ENCODE data around the gene KCNMB2.

DNA sequence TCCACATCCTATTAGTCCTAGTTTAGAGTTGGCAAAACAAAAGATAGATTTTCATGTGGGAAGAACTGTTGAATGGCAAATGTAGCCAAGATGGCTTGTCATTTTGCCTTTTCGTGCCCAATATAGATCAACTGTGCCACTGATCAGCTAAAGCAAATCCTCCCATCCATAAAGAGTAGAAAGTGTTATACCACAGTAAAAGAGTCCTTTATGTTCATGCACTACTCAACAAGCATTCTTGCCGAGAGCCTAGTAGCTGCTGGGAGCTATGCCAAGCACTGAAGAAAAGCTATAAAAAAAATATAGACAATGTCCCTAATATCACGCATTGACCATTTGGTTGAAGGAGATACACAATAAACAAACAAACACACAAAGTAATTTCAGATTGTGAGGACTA, 225.2 kb downstream of the KCNMB2 start:
- TF ChIP-seq FOXJ3 (CRISPR knock-in tag; IDR thresholded peaks at IDR 0.05; ENCODE audit: borderline replicate concordance) (no peak), JUN (CRISPR knock-in tag; IDR thresholded peaks at IDR 0.05) (no peak), ZNF121 (CRISPR knock-in tag; IDR thresholded peaks at IDR 0.05) (no peak), TP53 (CRISPR knock-in tag; IDR thresholded peaks at IDR 0.05) (no peak), RELA (CRISPR knock-in tag; IDR thresholded peaks at IDR 0.05; ENCODE audit: borderline replicate concordance) (no peak), TCF7 (CRISPR knock-in tag; IDR thresholded peaks at IDR 0.05; ENCODE audit: low read depth) (no peak), CREB1 (CRISPR knock-in tag; IDR thresholded peaks at IDR 0.05) (no peak)
- TF ChIP-seq, protein P1, sequence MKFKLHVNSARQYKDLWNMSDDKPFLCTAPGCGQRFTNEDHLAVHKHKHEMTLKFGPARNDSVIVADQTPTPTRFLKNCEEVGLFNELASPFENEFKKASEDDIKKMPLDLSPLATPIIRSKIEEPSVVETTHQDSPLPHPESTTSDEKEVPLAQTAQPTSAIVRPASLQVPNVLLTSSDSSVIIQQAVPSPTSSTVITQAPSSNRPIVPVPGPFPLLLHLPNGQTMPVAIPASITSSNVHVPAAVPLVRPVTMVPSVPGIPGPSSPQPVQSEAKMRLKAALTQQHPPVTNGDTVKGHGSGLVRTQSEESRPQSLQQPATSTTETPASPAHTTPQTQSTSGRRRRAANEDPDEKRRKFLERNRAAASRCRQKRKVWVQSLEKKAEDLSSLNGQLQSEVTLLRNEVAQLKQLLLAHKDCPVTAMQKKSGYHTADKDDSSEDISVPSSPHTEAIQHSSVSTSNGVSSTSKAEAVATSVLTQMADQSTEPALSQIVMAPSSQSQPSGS (CRISPR knock-in tag; IDR thresholded peaks at IDR 0.05; ENCODE audit: borderline replicate concordance, low read depth), result no peak
- TF ChIP-seq, protein P2, sequence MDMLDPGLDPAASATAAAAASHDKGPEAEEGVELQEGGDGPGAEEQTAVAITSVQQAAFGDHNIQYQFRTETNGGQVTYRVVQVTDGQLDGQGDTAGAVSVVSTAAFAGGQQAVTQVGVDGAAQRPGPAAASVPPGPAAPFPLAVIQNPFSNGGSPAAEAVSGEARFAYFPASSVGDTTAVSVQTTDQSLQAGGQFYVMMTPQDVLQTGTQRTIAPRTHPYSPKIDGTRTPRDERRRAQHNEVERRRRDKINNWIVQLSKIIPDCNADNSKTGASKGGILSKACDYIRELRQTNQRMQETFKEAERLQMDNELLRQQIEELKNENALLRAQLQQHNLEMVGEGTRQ (CRISPR knock-in tag; IDR thresholded peaks at IDR 0.05), result no peak
- TF ChIP-seq, protein P3, sequence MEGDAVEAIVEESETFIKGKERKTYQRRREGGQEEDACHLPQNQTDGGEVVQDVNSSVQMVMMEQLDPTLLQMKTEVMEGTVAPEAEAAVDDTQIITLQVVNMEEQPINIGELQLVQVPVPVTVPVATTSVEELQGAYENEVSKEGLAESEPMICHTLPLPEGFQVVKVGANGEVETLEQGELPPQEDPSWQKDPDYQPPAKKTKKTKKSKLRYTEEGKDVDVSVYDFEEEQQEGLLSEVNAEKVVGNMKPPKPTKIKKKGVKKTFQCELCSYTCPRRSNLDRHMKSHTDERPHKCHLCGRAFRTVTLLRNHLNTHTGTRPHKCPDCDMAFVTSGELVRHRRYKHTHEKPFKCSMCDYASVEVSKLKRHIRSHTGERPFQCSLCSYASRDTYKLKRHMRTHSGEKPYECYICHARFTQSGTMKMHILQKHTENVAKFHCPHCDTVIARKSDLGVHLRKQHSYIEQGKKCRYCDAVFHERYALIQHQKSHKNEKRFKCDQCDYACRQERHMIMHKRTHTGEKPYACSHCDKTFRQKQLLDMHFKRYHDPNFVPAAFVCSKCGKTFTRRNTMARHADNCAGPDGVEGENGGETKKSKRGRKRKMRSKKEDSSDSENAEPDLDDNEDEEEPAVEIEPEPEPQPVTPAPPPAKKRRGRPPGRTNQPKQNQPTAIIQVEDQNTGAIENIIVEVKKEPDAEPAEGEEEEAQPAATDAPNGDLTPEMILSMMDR (IDR thresholded peaks at IDR 0.05), result no peak
